Adipocyte (in vitro differentiated cells): ENCODE measurements around the gene IFITM1.
"Not testable (repeated sequence)": the region's sequence is repeated elsewhere in the genome, so short reads cannot be mapped to it uniquely, and the experiment has no call there.

Experiments
- DNase-seq: peaks from one replicate; pipeline ENCODE4 v3.0.0-alpha.2; 2015; ENCODE audit warnings: low read depth
- H3K27me3 ChIP-seq: replicated peaks from 2 replicates; pipeline ENCODE4 v1.7.0; 2013; ENCODE audit warnings: mild to moderate bottlenecking, low read length, moderate library complexity; ENCODE audit not compliant: control insufficient read depth, insufficient read depth
- H3K36me3 ChIP-seq: 2 replicates; pipeline ENCODE4 v1.7.0; 2013; ENCODE audit warnings: low read length, mild to moderate bottlenecking, moderate library complexity; ENCODE audit not compliant: control insufficient read depth, insufficient read depth, severe bottlenecking
- H3K4me1 ChIP-seq: 2 replicates; pipeline ENCODE4 v1.7.0; 2013; ENCODE audit warnings: mild to moderate bottlenecking, low read length, moderate library complexity; ENCODE audit not compliant: control insufficient read depth, insufficient read depth
- H3K4me3 ChIP-seq: 2 replicates; pipeline ENCODE4 v1.7.0; 2013; ENCODE audit warnings: mild to moderate bottlenecking, low read length, moderate library complexity
- H3K9ac ChIP-seq: 2 replicates; pipeline ENCODE4 v1.7.0; 2013; ENCODE audit warnings: mild to moderate bottlenecking, low read length, moderate library complexity
- H3K9me3 ChIP-seq: 2 replicates; pipeline ENCODE4 v1.7.0; 2013; ENCODE audit warnings: mild to moderate bottlenecking, low read length, moderate library complexity; ENCODE audit not compliant: control insufficient read depth

IFITM1 gene

GRCh38 chr11:362642-363442 is 49.0 kb downstream of the IFITM1 start:
- no peaks in the 10 kb centered on the region for H3K4me1 ChIP-seq
- no peak overlapping the region for H3K9ac ChIP-seq
- no peak overlapping the region for H3K4me3 ChIP-seq
- DNase-seq: no peak
- no peaks in the 10 kb centered on the region for H3K36me3 ChIP-seq
- H3K27me3 ChIP-seq: peaks cover 51% of the 10 kb centered on the region
- peaks cover 4% of the 10 kb centered on the region for H3K9me3 ChIP-seq

GRCh38 chr11:363443-363805 is 49.6 kb downstream of the IFITM1 start:
- H3K36me3 ChIP-seq, DNase-seq, H3K4me1 ChIP-seq, H3K9ac ChIP-seq, H3K9me3 ChIP-seq, H3K4me3 ChIP-seq: not testable (repeated sequence)
- peaks cover 57% of the 10 kb centered on the region for H3K27me3 ChIP-seq

DNA sequence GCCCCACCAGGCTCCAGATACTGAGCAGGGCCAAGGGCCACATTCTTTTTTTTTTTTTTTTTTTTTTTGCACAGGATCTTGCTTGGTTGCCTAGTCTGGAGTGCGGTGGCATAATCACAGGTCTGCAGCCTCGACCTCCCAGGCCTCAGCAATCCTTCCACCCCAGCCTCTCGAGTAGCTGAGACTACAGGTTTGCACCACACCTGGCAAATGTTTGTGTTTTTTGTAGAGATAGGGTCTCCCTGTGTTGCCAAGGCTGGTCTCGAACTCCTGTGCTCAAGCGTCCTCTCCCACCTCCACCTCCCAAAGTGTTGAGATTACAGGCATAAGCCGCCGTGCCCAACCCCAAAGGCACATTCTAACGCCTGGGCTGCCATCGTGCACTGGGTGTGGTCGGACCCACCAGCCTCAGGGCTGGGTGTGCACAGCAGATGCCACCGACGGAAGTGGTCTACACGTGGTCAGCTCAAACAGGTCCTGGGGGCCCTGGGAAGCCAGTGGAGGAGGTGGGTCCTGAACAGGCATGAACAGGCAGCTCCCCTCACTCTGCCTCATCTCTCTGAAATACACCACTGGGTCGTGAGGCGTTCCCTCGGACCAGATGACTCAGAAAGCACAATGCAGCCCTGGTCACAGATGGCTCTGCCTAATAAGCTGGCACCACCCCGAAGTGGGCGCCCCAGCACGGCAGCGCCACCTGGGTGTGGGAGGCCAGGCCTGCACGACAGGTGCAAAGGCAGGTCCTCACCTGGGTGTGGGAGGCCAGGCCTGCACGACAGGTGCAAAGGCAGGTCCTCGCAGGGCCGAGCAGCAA is 50.3 kb downstream of the IFITM1 start:
- H3K4me1 ChIP-seq: no peaks in the 10 kb centered on the region
- no peak overlapping the region for H3K9ac ChIP-seq
- DNase-seq: no peak
- no peaks in the 10 kb centered on the region for H3K36me3 ChIP-seq
- peaks cover 59% of the 10 kb centered on the region for H3K27me3 ChIP-seq
- peaks cover 4% of the 10 kb centered on the region for H3K9me3 ChIP-seq
- no peak overlapping the region for H3K4me3 ChIP-seq
